ENCODE data around the gene NDST1.

Gene NDST1

GRCh38 chr5:150489360-150490295 lies 18.3 kb upstream of the NDST1 start:
- no peak for DNase-seq (ENCODE audit: low spot score)

GRCh38 chr5:150490296-150490669 lies 17.6 kb upstream of the NDST1 start:
- DNase-seq (ENCODE audit: low spot score), result no peak

GRCh38 chr5:150490754-150491153 lies 17.2 kb upstream of the NDST1 start:
- DNase-seq (ENCODE audit: low spot score), result no peak

- DNase-seq (ENCODE audit: low spot score), result no peak
These were observed 16.1 kb upstream of the NDST1 start for GRCh38 chr5:150491876-150492275.

GRCh38 chr5:150492621-150493020 lies 15.3 kb upstream of the NDST1 start:
- no peak for DNase-seq (ENCODE audit: low spot score)

GRCh38 chr5:150496098-150496497 lies 11.8 kb upstream of the NDST1 start:
- DNase-seq (ENCODE audit: low spot score), result no peak

GRCh38 chr5:150496534-150496933 lies 11.4 kb upstream of the NDST1 start:
- DNase-seq (ENCODE audit: low spot score), result no peak

GRCh38 chr5:150497274-150497988 lies 10.5 kb upstream of the NDST1 start:
- DNase-seq (ENCODE audit: low spot score), result no peak

GRCh38 chr5:150497989-150498317 lies 10.0 kb upstream of the NDST1 start:
- no peak for DNase-seq (ENCODE audit: low spot score)

- DNase-seq (ENCODE audit: low spot score), result no peak
These were observed 9.4 kb upstream of the NDST1 start for GRCh38 chr5:150498501-150498900.

- DNase-seq (ENCODE audit: low spot score), result no peak
These were observed 9.0 kb upstream of the NDST1 start for GRCh38 chr5:150498971-150499370.

GRCh38 chr5:150499437-150499956 lies 8.4 kb upstream of the NDST1 start:
- no peak for DNase-seq (ENCODE audit: low spot score)

GRCh38 chr5:150500328-150500841 lies 7.5 kb upstream of the NDST1 start:
- no peak for DNase-seq (ENCODE audit: low spot score)

GRCh38 chr5:150500905-150501304 lies 7.0 kb upstream of the NDST1 start:
- DNase-seq (ENCODE audit: low spot score), result no peak

- no peak for DNase-seq (ENCODE audit: low spot score)
These were observed 5.8 kb upstream of the NDST1 start for GRCh38 chr5:150502106-150502505.

GRCh38 chr5:150502847-150503246 lies 5.1 kb upstream of the NDST1 start:
- DNase-seq (ENCODE audit: low spot score), result no peak

GRCh38 chr5:150503386-150503785 lies 4.5 kb upstream of the NDST1 start:
- no peak for DNase-seq (ENCODE audit: low spot score)

- no peak for DNase-seq (ENCODE audit: low spot score)
These were observed 3.8 kb upstream of the NDST1 start for GRCh38 chr5:150503977-150504620.

- no peak for DNase-seq (ENCODE audit: low spot score)
These were observed 2.9 kb upstream of the NDST1 start for GRCh38 chr5:150505041-150505511.

GRCh38 chr5:150505816-150506215 lies 2.1 kb upstream of the NDST1 start:
- no peak for DNase-seq (ENCODE audit: low spot score)

- DNase-seq (ENCODE audit: low spot score), result no peak
These were observed 1.1 kb upstream of the NDST1 start for GRCh38 chr5:150506571-150507473.

Measured in LoVo (cell line).